Mucosa of gallbladder (tissue), 1 donor: Measurements from ENCODE around the gene ITPKC. TPM values are rescaled to one million over a fixed set of nuclear protein-coding genes. Genes with fewer than 3 reads are reported as not detected.
A peak's percentile ranks its signal among the peaks of the same experiment; 100 is the strongest.

Source experiments
- DNase-seq: peaks from one replicate; pipeline ENCODE4 v3.0.0-alpha.2; 2020; ENCODE audit warnings: low spot score
- total RNA-seq: library from RNA; stranded (reverse); gene quantifications from one replicate; pipeline ENCODE4 v1.2.1, GENCODE V29; 2021
- donor health status: DM: no; HTN: no; CAD: no.

Gene ITPKC
- 21.4 TPM for total RNA-seq

- peak; percentile 99 for DNase-seq
These were observed at the start of gene ITPKC, which contains the start of gene COQ8B for GRCh38 chr19:40716482-40717324. ITPKC (plus strand) TSS chr19:40717112; CDS start chr19:40717136, 24 bp downstream. COQ8B (minus strand) TSS chr19:40716886; CDS start chr19:40714632, 2,254 bp downstream.

- DNase-seq, result no peak
These were observed 49.3 kb upstream of the ITPKC start for GRCh38 chr19:40667602-40668001.

- DNase-seq, result no peak
These were observed 47.8 kb upstream of the ITPKC start for GRCh38 chr19:40668991-40669614.

GRCh38 chr19:40671404-40671803 lies 45.5 kb upstream of the ITPKC start:
- no peak for DNase-seq

- DNase-seq, result no peak
These were observed 44.9 kb upstream of the ITPKC start for GRCh38 chr19:40672038-40672437.

GRCh38 chr19:40672573-40673299 lies 44.2 kb upstream of the ITPKC start:
- DNase-seq, result no peak

- no peak for DNase-seq
These were observed 43.5 kb upstream of the ITPKC start for GRCh38 chr19:40673397-40673796.

GRCh38 chr19:40674291-40674690 lies 42.6 kb upstream of the ITPKC start:
- no peak for DNase-seq

- DNase-seq, result no peak
These were observed 39.8 kb upstream of the ITPKC start for GRCh38 chr19:40677156-40677555.

GRCh38 chr19:40681039-40681438 lies 35.9 kb upstream of the ITPKC start:
- DNase-seq, result no peak

- DNase-seq, result no peak
These were observed 34.4 kb upstream of the ITPKC start for GRCh38 chr19:40682431-40682964.

- no peak for DNase-seq
These were observed 33.5 kb upstream of the ITPKC start for GRCh38 chr19:40683437-40683836.

- no peak for DNase-seq
These were observed 32.6 kb upstream of the ITPKC start for GRCh38 chr19:40684280-40684679.

GRCh38 chr19:40685016-40685526 lies 31.8 kb upstream of the ITPKC start:
- no peak for DNase-seq

- DNase-seq, result no peak
These were observed 31.3 kb upstream of the ITPKC start for GRCh38 chr19:40685563-40685962.

GRCh38 chr19:40686882-40687524 lies 29.9 kb upstream of the ITPKC start:
- DNase-seq, result no peak

GRCh38 chr19:40687525-40688016 lies 29.3 kb upstream of the ITPKC start:
- peak; percentile 62 for DNase-seq

GRCh38 chr19:40688309-40688708 lies 28.6 kb upstream of the ITPKC start:
- DNase-seq, result no peak

GRCh38 chr19:40688987-40689338 lies 27.9 kb upstream of the ITPKC start:
- no peak for DNase-seq

- no peak for DNase-seq
These were observed 27.4 kb upstream of the ITPKC start for GRCh38 chr19:40689339-40690049.
